HCT116 (cell line): ENCODE data around the gene GRIN1. TPM values are rescaled to one million over a fixed set of nuclear protein-coding genes. Genes with fewer than 3 reads are reported as not detected.
A peak's percentile ranks its signal among the peaks of the same experiment; 100 is the strongest.
"Not testable (repeated sequence)": the region's sequence is repeated elsewhere in the genome, so short reads cannot be mapped to it uniquely, and the experiment has no call there.

Experiments
- ATAC-seq: fragments of 200-7000 bp; cut with Tn5 transposase; 2 replicates; pipeline ENCODE4 v1.9.1; 2020; ENCODE audit warnings: mild to moderate bottlenecking, moderate library complexity
- BruUV-seq: library from RNA; stranded (reverse); fragments of 400-500 nt; replicated peaks from 2 replicates; lab custom pipeline; 2021; lab: Mats Ljungman, UMichigan
- CTCF ChIA-PET: fragments of 300-600 bp; sonication (Branson Sonifier 250); formaldehyde crosslinking; loops from one replicate; lab custom pipeline; 2021; ENCODE audit warnings: antibody characterized with exemption; lab: Charles Lee
- POLR2A ChIA-PET: fragments of 300-600, 350-600 bp; sonication (Branson Sonifier 250); formaldehyde crosslinking; loops from one replicate; lab custom pipeline; 2021; ENCODE audit warnings: antibody characterized with exemption; lab: Charles Lee
- RAD21 ChIA-PET, 2 experiments: fragments of 300-600 bp; sonication (Branson Sonifier 250); formaldehyde crosslinking; loops; one replicate each; lab custom pipeline; 2023; ENCODE audit warnings: low total read pairs in 2 of 2; ENCODE audit not compliant: uncharacterized antibody in 2 of 2, unreplicated experiment in 2 of 2, low non-redundant PET in 1 of 2; lab: Charles Lee
- DNase-seq: peaks from one replicate; pipeline ENCODE4 v3.0.0-alpha.2; 2010; ENCODE audit warnings: low read depth, low spot score
- H2AFZ ChIP-seq: fragments of 200-600 bp; shearing (Covaris generic), sonication (generic); 2 replicates; pipeline ENCODE4 v1.6.1; 2017; ENCODE audit warnings: low read depth, mixed run types, mixed read lengths, antibody characterized with exemption, low read length; ENCODE audit not compliant: poor library complexity, severe bottlenecking
- H3K27ac ChIP-seq: 2 replicates; pipeline ENCODE4 v1.5.1; 2012; ENCODE audit warnings: low read depth, low read length
- H3K27me3 ChIP-seq: fragments of 200-600 bp; sonication (generic); 2 replicates; pipeline ENCODE4 v1.6.1; 2016; ENCODE audit warnings: mixed run types, low read length, mixed read lengths; ENCODE audit not compliant: insufficient read depth
- H3K36me3 ChIP-seq, 2 experiments: fragments of 200-500 bp in 1 of 2; fragments of 200-600 bp in 1 of 2; sonication (Bioruptor generic) in 1 of 2; sonication (generic) in 1 of 2; 2 replicates each; pipeline versions ENCODE4 v1.5.1 to v1.6.1; 2014 to 2016; ENCODE audit warnings: low read length in 2 of 2, inconsistent platforms in 1 of 2, mixed read lengths in 1 of 2, mixed run types in 1 of 2; ENCODE audit not compliant: insufficient read depth in 2 of 2, control insufficient read depth in 1 of 2
- H3K4me1 ChIP-seq, 2 experiments: fragments of 200-600 bp in 1 of 2; sonication (generic) in 1 of 2; 2 replicates each; pipeline versions ENCODE4 v1.5.1 to v1.6.1; 2012 to 2017; ENCODE audit warnings: low read length in 2 of 2, inconsistent platforms in 1 of 2, mild to moderate bottlenecking in 1 of 2, mixed read lengths in 1 of 2, mixed run types in 1 of 2, moderate library complexity in 1 of 2; ENCODE audit not compliant: insufficient read depth in 2 of 2, control insufficient read depth in 1 of 2
- H3K4me2 ChIP-seq: fragments of 200-600 bp; sonication (generic); 2 replicates; pipeline ENCODE4 v1.6.1; 2017; ENCODE audit warnings: mixed run types, low read length, mixed read lengths
- H3K4me3 ChIP-seq, 2 experiments: fragments of 200-600 bp in 1 of 2; sonication (generic) in 1 of 2; replicated peaks in 1 of 2; 2 replicates each; pipeline ENCODE4 v1.5.1; 2011 to 2016; ENCODE audit warnings: low read length in 2 of 2, control low read depth in 1 of 2, low read depth in 1 of 2, mild to moderate bottlenecking in 1 of 2, mixed read lengths in 1 of 2, mixed run types in 1 of 2
- H3K79me2 ChIP-seq: fragments of 200-600 bp; sonication (generic); 2 replicates; pipeline ENCODE4 v1.6.1; 2017; ENCODE audit warnings: mild to moderate bottlenecking, mixed run types, low read length, moderate library complexity, mixed read lengths; ENCODE audit not compliant: insufficient read depth
- H3K9ac ChIP-seq: fragments of 200-600 bp; sonication (generic); 2 replicates; pipeline ENCODE4 v1.6.1; 2016; ENCODE audit warnings: low read length, mixed read lengths
- H3K9me2 ChIP-seq: fragments of 200-600 bp; sonication (generic), shearing (Covaris generic); 2 replicates; pipeline ENCODE4 v1.6.1; 2017; ENCODE audit warnings: mixed run types, mild to moderate bottlenecking, moderate library complexity; ENCODE audit not compliant: insufficient read depth
- H3K9me3 ChIP-seq, 2 experiments: fragments of 200-500 bp in 1 of 2; fragments of 200-600 bp in 1 of 2; sonication (Bioruptor generic) in 1 of 2; sonication (generic) in 1 of 2; 2 replicates each; pipeline ENCODE4 v1.6.1; 2014 to 2017; ENCODE audit warnings: low read length in 2 of 2, mixed read lengths in 2 of 2, inconsistent platforms in 1 of 2, low read depth in 1 of 2, mild to moderate bottlenecking in 1 of 2, mixed run types in 1 of 2, moderate library complexity in 1 of 2; ENCODE audit not compliant: control insufficient read depth in 1 of 2, insufficient read depth in 1 of 2
- H4K20me1 ChIP-seq: fragments of 200-600 bp; sonication (generic), shearing (Covaris generic); 2 replicates; pipeline ENCODE4 v1.6.1; 2017; ENCODE audit warnings: mixed run types, mild to moderate bottlenecking, moderate library complexity; ENCODE audit not compliant: insufficient read depth
- ELF1 ChIP-seq: IDR thresholded peaks from 2 replicates; pipeline ENCODE4 v1.6.1; 2012; ENCODE audit warnings: low read depth, borderline replicate concordance
- intact Hi-C: fragments of 100-400 bp; cut with micrococcal nuclease; formaldehyde crosslinking; loops from 2 replicates; pipeline ENCODE4 v1.10.0; 2022
- total RNA-seq: library from RNA; stranded (reverse); gene quantifications from one replicate; pipeline ENCODE4 v1.2.1, GENCODE V29; 2021; ENCODE audit not compliant: unreplicated experiment
- TF ChIP-seq, protein P1 (sequence below): IDR thresholded peaks from 2 replicates; pipeline ENCODE4 v1.6.1; 2011; ENCODE audit warnings: mild to moderate bottlenecking, low read length, moderate library complexity; ENCODE audit not compliant: insufficient replicate concordance; ENCODE audit errors: extremely low read depth

The GRIN1 gene
- total RNA-seq, 1 experiment from 2014 or later, result 23.1 TPM

DNA sequence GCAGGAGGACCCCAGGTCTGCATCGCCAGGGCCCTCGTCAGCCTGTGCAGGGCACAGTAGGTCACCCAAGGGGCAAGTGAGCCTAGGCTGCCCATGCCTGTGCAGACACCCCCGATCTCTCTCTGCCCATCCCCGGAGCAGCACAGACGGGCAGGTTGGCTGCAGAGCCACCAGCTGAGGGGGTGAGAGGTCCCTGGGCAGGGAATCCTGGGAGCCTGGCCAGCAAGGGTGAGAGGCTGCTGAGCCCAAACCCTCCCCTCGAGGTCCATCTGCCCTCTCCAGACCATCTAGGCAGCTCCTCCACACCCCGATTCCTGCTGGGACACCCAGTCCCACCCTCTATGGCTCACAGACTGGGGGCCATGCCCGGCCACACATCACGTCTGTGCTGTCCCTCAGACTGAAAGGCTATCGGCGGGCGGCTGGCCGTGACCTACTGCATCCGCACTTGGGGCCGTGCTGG is 21.7 kb upstream of the GRIN1 start:
- CTCF ChIA-PET, result interaction anchor here (1.4 to 1.7 kb wide), 2 partner anchors 72 to 119 kb away, joined by 3 to 8 read pairs; partner anchors contain the start of gene SSNA1
- RAD21 ChIA-PET, result interaction anchor here in 1 of 2 experiments (1.3 kb wide), 1 partner anchor 119 kb away, joined by 4 read pairs; no protein-coding TSS in a partner anchor
- ATAC-seq, result no peak
- no peak overlapping the region for H2AFZ ChIP-seq
- POLR2A ChIA-PET, result no interaction called here
- TF ChIP-seq ELF1, result no peak
- TF ChIP-seq, protein P1, sequence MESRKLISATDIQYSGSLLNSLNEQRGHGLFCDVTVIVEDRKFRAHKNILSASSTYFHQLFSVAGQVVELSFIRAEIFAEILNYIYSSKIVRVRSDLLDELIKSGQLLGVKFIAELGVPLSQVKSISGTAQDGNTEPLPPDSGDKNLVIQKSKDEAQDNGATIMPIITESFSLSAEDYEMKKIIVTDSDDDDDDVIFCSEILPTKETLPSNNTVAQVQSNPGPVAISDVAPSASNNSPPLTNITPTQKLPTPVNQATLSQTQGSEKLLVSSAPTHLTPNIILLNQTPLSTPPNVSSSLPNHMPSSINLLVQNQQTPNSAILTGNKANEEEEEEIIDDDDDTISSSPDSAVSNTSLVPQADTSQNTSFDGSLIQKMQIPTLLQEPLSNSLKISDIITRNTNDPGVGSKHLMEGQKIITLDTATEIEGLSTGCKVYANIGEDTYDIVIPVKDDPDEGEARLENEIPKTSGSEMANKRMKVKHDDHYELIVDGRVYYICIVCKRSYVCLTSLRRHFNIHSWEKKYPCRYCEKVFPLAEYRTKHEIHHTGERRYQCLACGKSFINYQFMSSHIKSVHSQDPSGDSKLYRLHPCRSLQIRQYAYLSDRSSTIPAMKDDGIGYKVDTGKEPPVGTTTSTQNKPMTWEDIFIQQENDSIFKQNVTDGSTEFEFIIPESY, result no peak
- TF ChIP-seq, all 23 proteins: peak for 0
- H3K79me2 ChIP-seq, result peaks cover 13% of the 10 kb centered on the region
- no peaks in the 10 kb centered on the region for H4K20me1 ChIP-seq
- peaks cover 7 to 27% of the 10 kb centered on the region in 2 experiments for H3K4me1 ChIP-seq
- no peak for DNase-seq
- H3K27me3 ChIP-seq, result no peaks in the 10 kb centered on the region
- BruUV-seq, result no TSS peak
- H3K9ac ChIP-seq, result no peak overlapping the region
- H3K9me3 ChIP-seq, result no peaks in the 10 kb centered on the region
- H3K9me2 ChIP-seq, result no peaks in the 10 kb centered on the region
- H3K4me2 ChIP-seq, result no peak overlapping the region
- no peak overlapping the region for H3K27ac ChIP-seq
- intact Hi-C loops, result no loop called here
- no peak overlapping the region for H3K4me3 ChIP-seq
- H3K36me3 ChIP-seq, result peaks cover 0 to 8% of the 10 kb centered on the region in 2 experiments; a peak in 1 of 4 replicates

DNA sequence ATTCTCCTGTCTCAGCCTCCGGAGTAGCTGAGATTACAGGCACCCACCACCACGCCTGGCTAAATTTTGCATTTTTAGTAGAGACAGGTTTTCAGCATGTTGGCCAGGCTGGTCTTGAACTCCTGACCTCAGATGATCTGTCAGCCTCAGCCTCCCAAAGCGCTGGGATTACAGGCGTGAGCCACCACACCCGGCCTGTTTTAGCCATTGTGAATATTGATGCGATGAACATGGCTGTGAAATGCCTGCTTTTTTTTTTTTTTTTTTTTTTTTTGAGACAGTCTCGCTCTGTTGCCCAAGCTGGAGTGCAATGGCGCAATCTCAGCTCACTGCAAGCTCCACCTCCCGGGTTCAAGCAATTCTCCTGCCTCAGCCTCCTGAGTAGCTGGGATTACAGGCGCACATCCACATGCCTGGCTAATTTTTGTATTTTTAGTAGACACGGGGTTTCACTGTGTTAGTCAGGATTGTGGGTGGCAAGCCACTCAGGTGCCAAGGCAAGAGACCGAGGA is 20.8 kb upstream of the GRIN1 start:
- RAD21 ChIA-PET, result interaction anchor here (1.0 to 1.3 kb wide), 2 partner anchors 110 to 119 kb away, joined by 3 to 4 read pairs; partner anchors contain the start of gene RNF224 (in 1 of the 2)
- not testable (repeated sequence) for H3K36me3 ChIP-seq, BruUV-seq, H3K4me2 ChIP-seq, ATAC-seq, H3K4me3 ChIP-seq, H3K9me3 ChIP-seq, H3K9ac ChIP-seq, H2AFZ ChIP-seq, H3K9me2 ChIP-seq, DNase-seq, H3K27me3 ChIP-seq, H3K27ac ChIP-seq, H3K79me2 ChIP-seq, H4K20me1 ChIP-seq
- H3K4me1 ChIP-seq, result peaks cover 10 to 33% of the 10 kb centered on the region in 2 experiments
- CTCF ChIA-PET, result interaction anchor here (0.6 to 1.7 kb wide), 7 partner anchors 13 to 119 kb away, joined by 3 to 8 read pairs (median 3); partner anchors contain the start of gene SSNA1
- intact Hi-C loops, result loop anchor here (1.0 to 2.0 kb wide), 2 partner anchors 32 to 45 kb away; partner anchors contain the start of gene MAN1B1
- POLR2A ChIA-PET, result interaction anchor here (0.6 to 1.0 kb wide), 3 partner anchors 32 to 305 kb away, joined by 3 to 5 read pairs (median 4); partner anchors contain the start of genes EXD3, MAN1B1 and NOXA1

DNA sequence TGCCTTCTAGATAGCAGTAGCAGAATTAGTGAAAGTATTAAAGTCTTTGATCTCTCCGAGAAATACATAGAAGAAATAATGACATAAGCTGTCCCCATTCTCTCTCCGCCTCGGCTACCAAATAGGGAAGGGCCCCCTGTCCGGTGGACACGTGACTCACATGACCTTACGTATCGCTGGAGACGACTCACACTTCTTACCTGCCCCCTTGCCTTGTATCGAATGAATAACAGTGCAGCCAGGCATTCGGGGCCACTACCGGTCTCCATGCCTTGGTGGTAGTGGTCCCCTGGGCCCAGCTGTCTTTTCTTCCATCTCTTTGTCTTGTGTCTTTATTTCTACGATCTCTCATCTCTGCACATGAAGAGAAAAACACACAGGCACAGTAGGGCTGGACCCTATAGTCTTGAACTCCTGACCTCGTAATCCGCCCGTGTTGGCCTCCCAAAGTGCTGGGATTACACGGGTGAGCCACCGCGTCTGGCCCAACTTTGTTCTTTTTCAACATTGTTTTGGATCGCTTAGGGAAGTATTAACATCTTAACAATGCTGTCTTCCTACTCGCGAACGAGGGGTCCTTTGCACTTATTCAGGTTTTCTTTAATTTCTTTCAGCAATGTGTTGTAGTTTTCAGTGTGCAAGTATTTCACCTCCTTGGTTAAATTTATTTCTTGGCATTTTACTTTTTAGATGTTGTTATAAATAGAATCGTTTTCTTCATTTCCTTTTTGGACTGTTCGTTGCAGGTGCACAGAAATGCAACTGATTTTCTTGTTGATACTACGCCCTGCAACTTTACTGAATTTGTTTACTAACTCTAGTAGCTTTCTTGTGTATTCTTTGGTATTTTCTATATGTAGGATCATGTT is 16.8 kb upstream of the GRIN1 start:
- H3K9me2 ChIP-seq, H3K4me3 ChIP-seq, DNase-seq, H4K20me1 ChIP-seq, H2AFZ ChIP-seq, RAD21 ChIA-PET, H3K9me3 ChIP-seq, H3K36me3 ChIP-seq, H3K79me2 ChIP-seq, H3K27me3 ChIP-seq, POLR2A ChIA-PET, BruUV-seq, H3K9ac ChIP-seq: not testable (repeated sequence)
- peak; percentile 74 for ATAC-seq
- H3K4me2 ChIP-seq, result peak overlapping the region; percentile 48
- peak overlapping the region; percentile 43; the same call in 1 of the 2 replicates for H3K27ac ChIP-seq
- intact Hi-C loops, result loop anchor here (1.0 kb wide), 1 partner anchor 105 kb away; the partner anchor contains the start of gene RNF224
- CTCF ChIA-PET, result interaction anchor here (1.0 to 1.3 kb wide), 2 partner anchors 105 to 115 kb away, joined by 3 to 7 read pairs; partner anchors contain the start of gene RNF224
- peaks cover 10 to 37% of the 10 kb centered on the region in 2 experiments for H3K4me1 ChIP-seq
